Epithelial cell of esophagus (primary cell): ENCODE data around the gene GIMAP5.

Experiments used
- DNase-seq: peaks from one replicate; pipeline ENCODE4 v3.0.0; 2010; ENCODE audit warnings: low read depth
- H3K4me3 ChIP-seq: 2 replicates; pipeline ENCODE4 v1.5.1; 2011; ENCODE audit warnings: mild to moderate bottlenecking, low read length, control low read depth
- TF ChIP-seq, protein P1 (sequence below): IDR thresholded peaks from 2 replicates; pipeline ENCODE4 v1.5.1; 2011; ENCODE audit warnings: low read depth, mild to moderate bottlenecking, low read length, control low read depth, inconsistent platforms; ENCODE audit not compliant: insufficient read depth; ENCODE audit errors: missing control alignments

GIMAP5 gene

DNA sequence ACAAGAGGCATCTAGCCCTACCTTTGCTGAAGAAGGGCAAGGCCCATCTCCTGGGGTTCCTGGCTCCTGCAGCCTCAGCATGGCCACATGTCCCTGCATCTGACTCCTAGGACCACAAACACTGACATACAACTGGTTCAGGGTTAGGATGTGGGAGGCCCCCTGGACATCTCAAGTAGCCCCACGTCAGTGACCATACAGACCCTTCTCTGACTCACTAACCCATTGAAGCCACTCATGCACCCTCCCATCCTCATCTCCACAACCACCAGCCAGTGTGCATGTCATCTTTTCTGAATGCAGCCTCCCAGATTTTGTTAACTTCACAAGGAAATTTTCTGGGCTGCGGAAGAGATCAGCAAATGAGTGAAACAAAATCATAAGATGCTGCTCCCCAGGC, 44.7 kb downstream of the GIMAP5 start:
- no peak for DNase-seq
- no peak overlapping the region for H3K4me3 ChIP-seq
- TF ChIP-seq, protein P1, sequence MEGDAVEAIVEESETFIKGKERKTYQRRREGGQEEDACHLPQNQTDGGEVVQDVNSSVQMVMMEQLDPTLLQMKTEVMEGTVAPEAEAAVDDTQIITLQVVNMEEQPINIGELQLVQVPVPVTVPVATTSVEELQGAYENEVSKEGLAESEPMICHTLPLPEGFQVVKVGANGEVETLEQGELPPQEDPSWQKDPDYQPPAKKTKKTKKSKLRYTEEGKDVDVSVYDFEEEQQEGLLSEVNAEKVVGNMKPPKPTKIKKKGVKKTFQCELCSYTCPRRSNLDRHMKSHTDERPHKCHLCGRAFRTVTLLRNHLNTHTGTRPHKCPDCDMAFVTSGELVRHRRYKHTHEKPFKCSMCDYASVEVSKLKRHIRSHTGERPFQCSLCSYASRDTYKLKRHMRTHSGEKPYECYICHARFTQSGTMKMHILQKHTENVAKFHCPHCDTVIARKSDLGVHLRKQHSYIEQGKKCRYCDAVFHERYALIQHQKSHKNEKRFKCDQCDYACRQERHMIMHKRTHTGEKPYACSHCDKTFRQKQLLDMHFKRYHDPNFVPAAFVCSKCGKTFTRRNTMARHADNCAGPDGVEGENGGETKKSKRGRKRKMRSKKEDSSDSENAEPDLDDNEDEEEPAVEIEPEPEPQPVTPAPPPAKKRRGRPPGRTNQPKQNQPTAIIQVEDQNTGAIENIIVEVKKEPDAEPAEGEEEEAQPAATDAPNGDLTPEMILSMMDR: no peak

DNA sequence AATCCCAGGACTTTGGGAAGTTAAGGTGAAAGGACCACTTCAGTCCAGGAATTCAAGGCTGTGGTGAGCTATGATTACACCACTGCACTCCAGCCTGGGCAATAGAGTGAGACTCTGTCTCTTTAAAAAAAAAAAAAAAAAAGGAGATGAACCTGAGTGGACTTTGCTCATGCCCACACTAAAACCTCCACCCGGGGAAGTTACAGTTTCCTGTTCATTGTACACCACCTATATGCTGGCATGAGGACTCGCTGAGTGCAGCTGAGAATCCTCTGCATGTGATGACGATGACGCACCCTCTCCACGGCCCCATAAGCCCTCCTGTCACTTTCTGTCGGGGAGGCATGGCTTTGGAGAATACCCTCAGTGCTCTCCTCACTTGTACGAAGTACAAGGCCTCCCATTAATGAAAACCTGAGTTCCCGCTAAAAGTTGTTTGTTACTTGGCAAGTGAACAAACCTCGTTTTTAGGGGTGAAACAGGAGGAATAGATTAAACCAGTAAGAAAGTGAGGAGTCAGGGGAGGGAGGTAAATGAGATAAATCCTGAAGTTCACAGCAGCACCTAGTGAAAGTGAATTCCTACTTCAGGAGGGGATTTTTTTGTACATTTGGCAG, 47.0 kb downstream of the GIMAP5 start:
- DNase-seq: no peak

DNA sequence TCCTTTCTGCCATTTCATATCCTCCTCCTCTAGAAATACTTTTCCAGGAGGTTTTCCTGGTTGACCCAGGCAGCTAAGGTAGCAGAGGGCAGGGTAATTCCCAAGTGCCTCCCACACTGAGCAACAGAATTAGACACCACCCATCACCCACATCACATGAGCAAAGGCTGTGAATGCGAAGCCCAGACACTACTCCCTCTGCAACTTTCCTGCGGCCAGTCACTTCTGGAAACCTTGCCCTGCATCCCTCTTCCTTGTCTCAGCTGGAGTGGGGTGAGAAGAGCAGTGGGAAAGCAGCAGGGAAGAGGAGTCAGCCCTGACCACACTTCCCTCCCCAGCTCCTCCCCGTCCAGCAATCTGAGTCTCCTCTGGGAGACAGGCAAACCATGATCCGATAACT, 47.7 kb downstream of the GIMAP5 start:
- TF ChIP-seq, protein P1: no peak
- DNase-seq: no peak
- no peak overlapping the region for H3K4me3 ChIP-seq

More for the DNA sequence above, 47.0 kb downstream of the GIMAP5 start:
- TF ChIP-seq, protein P1: no peak
- no peak overlapping the region for H3K4me3 ChIP-seq

DNA sequence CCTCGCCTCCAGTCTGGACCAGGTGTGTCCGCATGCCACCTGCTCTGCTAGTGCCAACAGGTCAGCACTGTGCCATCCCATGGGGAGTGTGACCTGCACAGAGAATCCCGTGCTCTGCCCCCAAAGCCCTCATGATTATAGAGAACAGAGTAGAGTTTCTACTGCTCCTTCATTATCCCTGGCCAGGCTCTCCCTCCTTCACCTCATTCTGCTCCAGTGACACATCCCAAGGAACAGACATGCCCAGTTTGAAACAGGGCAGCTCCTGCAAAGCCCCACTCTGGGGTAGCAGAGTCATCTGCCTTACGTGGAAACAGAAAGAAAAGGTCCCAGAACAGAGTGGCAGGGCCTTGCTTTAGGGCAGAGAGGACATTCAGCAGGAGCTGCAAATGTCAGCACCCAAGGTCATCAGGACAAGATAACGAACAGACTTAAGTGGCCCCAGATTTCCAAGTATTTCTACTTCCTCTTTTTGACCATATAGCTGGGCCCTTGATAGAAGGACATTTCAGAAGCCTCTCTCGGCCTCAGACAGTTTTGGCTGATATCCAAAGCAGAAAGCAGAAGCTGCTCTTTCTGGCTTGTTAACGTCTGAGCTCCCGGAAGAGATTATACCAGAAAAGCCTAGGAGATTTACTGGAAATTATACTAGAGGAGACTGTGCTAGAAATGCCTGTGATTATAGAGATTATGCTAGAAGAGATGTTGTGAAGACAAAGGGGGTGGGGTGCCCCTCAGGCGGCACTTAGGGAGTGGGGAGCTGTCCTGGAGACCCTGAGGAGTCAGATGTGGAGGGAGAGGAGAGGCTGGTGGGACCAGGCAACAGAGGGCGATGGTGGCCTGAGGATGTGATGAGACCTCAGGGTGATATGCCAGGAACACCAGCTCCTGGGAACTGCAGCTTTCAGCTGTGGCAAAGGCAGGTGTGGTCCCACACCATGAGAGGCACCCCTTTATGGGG, 50.4 kb downstream of the GIMAP5 start:
- TF ChIP-seq, protein P1: no peak
- no peak overlapping the region for H3K4me3 ChIP-seq
- DNase-seq: no peak

DNA sequence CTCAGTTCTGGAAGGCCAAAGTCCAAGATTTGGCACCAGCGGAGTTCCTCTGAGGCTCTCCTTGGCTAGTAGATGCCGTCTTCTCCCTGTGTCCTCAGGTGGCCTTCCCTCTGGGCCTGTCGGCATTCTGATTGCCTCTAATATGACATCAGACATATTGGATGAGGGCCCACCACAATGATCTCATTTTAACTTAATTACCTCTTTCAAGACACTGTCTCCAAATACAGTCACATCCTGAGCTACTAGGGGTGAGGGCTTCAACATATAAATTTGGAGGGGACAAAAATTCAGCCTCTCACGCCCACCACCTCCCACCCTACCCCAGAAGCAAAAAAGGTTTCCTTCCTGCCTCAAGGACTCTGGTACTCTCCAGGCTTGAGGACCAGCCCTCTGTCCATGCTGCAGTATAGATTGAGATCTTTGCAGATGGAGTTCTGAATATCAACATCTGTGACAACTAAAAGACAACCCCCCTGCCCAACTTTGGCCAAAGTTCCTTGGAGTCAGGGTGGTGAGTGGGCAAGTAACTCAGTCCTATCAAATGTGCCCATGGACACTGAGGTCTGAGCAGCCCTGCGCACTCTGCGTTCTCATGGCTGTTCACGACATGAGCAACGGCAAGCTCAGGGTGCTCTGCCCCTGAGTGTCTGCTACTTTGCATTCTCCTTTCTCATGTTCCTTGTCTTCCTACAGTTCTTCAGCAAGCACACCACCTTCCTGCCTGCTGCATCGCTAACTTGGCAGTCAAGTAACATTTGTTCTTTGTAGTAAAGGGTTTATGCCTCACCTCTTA, 51.5 kb downstream of the GIMAP5 start:
- no peak overlapping the region for H3K4me3 ChIP-seq
- DNase-seq: no peak
- TF ChIP-seq, protein P1: no peak

DNA sequence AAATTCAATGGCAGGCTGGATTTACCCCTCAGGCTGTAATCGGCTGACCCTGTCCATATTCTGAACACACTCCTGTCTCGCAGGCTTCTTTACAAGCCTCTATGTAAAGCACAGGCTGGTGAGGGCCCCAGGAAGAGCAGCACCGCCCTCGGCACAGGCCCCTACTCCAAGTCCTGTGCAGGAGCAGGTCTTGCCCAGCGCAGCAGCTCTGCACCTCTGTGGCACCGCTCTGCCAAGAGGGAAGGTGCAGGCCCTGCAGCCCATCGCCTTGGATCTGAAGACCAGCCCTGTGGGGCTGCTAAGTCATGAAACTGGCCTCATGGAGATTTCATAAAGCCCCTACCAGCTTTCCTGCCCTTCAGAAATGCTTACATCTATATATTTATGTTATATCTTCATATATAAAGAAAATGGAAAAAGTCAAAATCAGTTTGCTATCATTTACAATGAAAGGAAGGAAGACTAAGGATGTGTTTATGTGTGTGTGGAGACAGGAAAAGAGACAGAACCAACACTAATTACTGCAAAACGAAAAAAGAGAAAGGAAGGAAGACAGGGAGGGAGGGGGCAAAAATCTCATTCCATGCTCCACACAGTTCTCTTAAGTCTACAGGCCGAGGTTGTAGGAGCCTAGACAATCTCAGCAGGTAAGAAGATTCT, 53.3 kb downstream of the GIMAP5 start:
- TF ChIP-seq, protein P1: no peak
- DNase-seq: no peak
- no peak overlapping the region for H3K4me3 ChIP-seq
